Esophagus mucosa (tissue), 1 donor: ENCODE measurements around the gene IL12RB1. TPM values are rescaled to one million over a fixed set of nuclear protein-coding genes. Genes with fewer than 3 reads are reported as not detected.
A peak's percentile ranks its signal among the peaks of the same experiment; 100 is the strongest.

Experiments used
- ATAC-seq: fragments of 200-7000 bp; cut with Tn5 transposase; one replicate; pipeline ENCODE4 v1.9.1; 2020
- total RNA-seq: library from RNA; stranded (reverse); gene quantifications from one replicate; pipeline ENCODE4 v1.2.4, GENCODE V29; 2023
- donor health status: DM: yes; HTN: yes; CAD: no.

IL12RB1 gene
- 0.36 TPM for total RNA-seq

GRCh38 chr19:18086590-18087138, at the start of gene IL12RB1:
IL12RB1 (minus strand) TSS chr19:18086934; CDS start chr19:18086823, 111 bp downstream.
- ATAC-seq: peak; percentile 16

- no peak for ATAC-seq
Observed at GRCh38 chr19:18135712-18136584, 49.2 kb upstream of the IL12RB1 start.

- ATAC-seq: peak; percentile 24
Observed at GRCh38 chr19:18131841-18132596, 45.3 kb upstream of the IL12RB1 start.

- ATAC-seq: no peak
Observed at GRCh38 chr19:18130523-18131242, 43.9 kb upstream of the IL12RB1 start.

GRCh38 chr19:18128805-18129204, 42.1 kb upstream of the IL12RB1 start:
- ATAC-seq: no peak

- no peak for ATAC-seq
Observed at GRCh38 chr19:18128044-18128443, 41.3 kb upstream of the IL12RB1 start.

GRCh38 chr19:18126097-18126496, 39.4 kb upstream of the IL12RB1 start:
- ATAC-seq: no peak

- peak; percentile 34 for ATAC-seq
Observed at GRCh38 chr19:18123819-18124218, 37.1 kb upstream of the IL12RB1 start.

GRCh38 chr19:18122860-18123795, 36.4 kb upstream of the IL12RB1 start:
- peak; percentile 38 for ATAC-seq

- ATAC-seq: no peak
Observed at GRCh38 chr19:18122424-18122823, 35.7 kb upstream of the IL12RB1 start.

GRCh38 chr19:18121166-18121565, 34.4 kb upstream of the IL12RB1 start:
- ATAC-seq: no peak

- no peak for ATAC-seq
Observed at GRCh38 chr19:18120127-18120526, 33.4 kb upstream of the IL12RB1 start.

- no peak for ATAC-seq
Observed at GRCh38 chr19:18119717-18120105, 33.0 kb upstream of the IL12RB1 start.

GRCh38 chr19:18119013-18119716, 32.4 kb upstream of the IL12RB1 start:
- ATAC-seq: no peak

- no peak for ATAC-seq
Observed at GRCh38 chr19:18118420-18119012, 31.8 kb upstream of the IL12RB1 start.

GRCh38 chr19:18117692-18118378, 31.1 kb upstream of the IL12RB1 start:
- peak; percentile 83 for ATAC-seq

GRCh38 chr19:18117364-18117691, 30.6 kb upstream of the IL12RB1 start:
- no peak for ATAC-seq

- no peak for ATAC-seq
Observed at GRCh38 chr19:18114483-18114882, 27.7 kb upstream of the IL12RB1 start.

GRCh38 chr19:18113827-18114226, 27.1 kb upstream of the IL12RB1 start:
- ATAC-seq: no peak

- ATAC-seq: peak; percentile 75
Observed at GRCh38 chr19:18112989-18113478, 26.3 kb upstream of the IL12RB1 start.
